Common myeloid progenitor, CD34-positive (primary cell): ENCODE data around the gene TMEM117.

ENCODE experiments used
- CTCF ChIA-PET: fragments of 350-600 bp; sonication (Branson Sonifier 250); formaldehyde crosslinking; loops from one replicate; lab custom pipeline; 2021; ENCODE audit warnings: antibody characterized with exemption; lab: Charles Lee
- POLR2A ChIA-PET: fragments of 350-600 bp; sonication (Branson Sonifier 250); formaldehyde crosslinking; loops from one replicate; lab custom pipeline; 2021; ENCODE audit warnings: antibody characterized with exemption; lab: Charles Lee
- DNase-seq, 3 donors: peaks; one replicate each; pipeline versions ENCODE4 v3.0.0 to v3.0.0-alpha.2; 2013
- H3K27ac ChIP-seq, 2 experiments: 1 replicate in 1 of 2; 2 replicates in 1 of 2; pipeline ENCODE4 v1.7.0; 2013; ENCODE audit warnings: inconsistent platforms in 2 of 2, low read length in 2 of 2, mild to moderate bottlenecking in 2 of 2, low read depth in 1 of 2, moderate library complexity in 1 of 2; ENCODE audit not compliant: severe bottlenecking in 2 of 2, insufficient read depth in 1 of 2, poor library complexity in 1 of 2
- H3K27me3 ChIP-seq, 5 experiments: replicated peaks in 2 of 5; 1 replicate in 3 of 5; 2 replicates in 2 of 5; pipeline versions ENCODE4 v1.6.1 to v1.7.0; 2013; ENCODE audit warnings: low read length in 4 of 5, mild to moderate bottlenecking in 2 of 5, moderate library complexity in 2 of 5, inconsistent platforms in 1 of 5; ENCODE audit not compliant: insufficient read depth in 5 of 5, control insufficient read depth in 4 of 5
- H3K36me3 ChIP-seq, 4 experiments: 1 replicate in 2 of 4; 2 replicates in 2 of 4; pipeline versions ENCODE4 v1.6.1 to v1.7.0; 2013; ENCODE audit warnings: low read length in 3 of 4, control low read depth in 1 of 4, mild to moderate bottlenecking in 1 of 4; ENCODE audit not compliant: control insufficient read depth in 4 of 4, insufficient read depth in 4 of 4
- H3K4me1 ChIP-seq, 4 experiments: 1 replicate in 3 of 4; 2 replicates in 1 of 4; pipeline versions ENCODE4 v1.6.1 to v1.7.1; 2013; ENCODE audit warnings: low read length in 3 of 4, mild to moderate bottlenecking in 3 of 4, control low read depth in 1 of 4, inconsistent platforms in 1 of 4, moderate library complexity in 1 of 4; ENCODE audit not compliant: control insufficient read depth in 4 of 4, insufficient read depth in 4 of 4; ENCODE audit errors: control extremely low read depth in 1 of 4
- H3K4me3 ChIP-seq, 7 experiments: 1 replicate in 4 of 7; 2 replicates in 3 of 7; pipeline versions ENCODE4 v1.5.1 to v1.7.0; 2013; ENCODE audit warnings: mild to moderate bottlenecking in 7 of 7, low read length in 6 of 7, moderate library complexity in 6 of 7, inconsistent platforms in 2 of 7, low read depth in 2 of 7, control low read depth in 1 of 7; ENCODE audit not compliant: insufficient read depth in 4 of 7, control insufficient read depth in 1 of 7; ENCODE audit errors: extremely low read depth in 1 of 7
- H3K9me3 ChIP-seq, 5 experiments: 1 replicate in 4 of 5; 2 replicates in 1 of 5; pipeline versions ENCODE4 v1.6.1 to v1.7.1; 2013; ENCODE audit warnings: low read length in 4 of 5, mild to moderate bottlenecking in 2 of 5, inconsistent platforms in 1 of 5, low read depth in 1 of 5, moderate library complexity in 1 of 5; ENCODE audit not compliant: control insufficient read depth in 4 of 5, insufficient read depth in 2 of 5; ENCODE audit errors: control extremely low read depth in 1 of 5
- WGBS: methylation state at CpG from one replicate; pipeline ENCODE4 v1.1.5; 2013; ENCODE audit not compliant: insufficient coverage; 5-methylcytosine and 5-hydroxymethylcytosine counted together

TMEM117 gene

GRCh38 chr12:44059476-44059875, 223.6 kb downstream of the TMEM117 start:
- Histone ChIP-seq H3K4me1 (no peaks in the 10 kb centered on the region), H3K36me3 (no peaks in the 10 kb centered on the region), H3K9me3 (no peaks in the 10 kb centered on the region), H3K4me3 (no peak overlapping the region), H3K27me3 (no peaks in the 10 kb centered on the region), H3K27ac (no peak overlapping the region)
- ChIA-PET POLR2A (no interaction called here), CTCF (no interaction called here)
- DNase-seq: no peak

DNA sequence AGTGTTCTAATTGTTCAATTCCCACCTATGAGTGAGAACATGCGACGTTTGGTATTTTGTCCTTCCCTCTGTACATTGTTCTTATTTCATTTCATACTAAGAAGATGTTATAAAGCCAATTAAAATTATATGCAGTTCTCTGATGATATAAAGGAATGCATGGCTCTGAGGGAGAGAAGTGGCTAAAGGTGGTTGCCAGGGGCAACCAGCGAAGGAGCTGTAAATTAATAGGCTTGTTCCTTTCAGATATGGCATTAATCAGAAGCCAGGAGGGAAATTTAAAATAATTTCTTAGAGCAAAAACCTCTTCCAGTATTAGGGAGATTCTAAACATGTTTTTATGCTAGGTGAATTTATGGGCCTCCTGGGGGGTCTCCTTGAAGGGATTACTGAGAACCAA, 227.8 kb downstream of the TMEM117 start:
- no peaks in the 10 kb centered on the region for H3K4me1 ChIP-seq
- H3K36me3 ChIP-seq: no peaks in the 10 kb centered on the region
- POLR2A ChIA-PET: no interaction called here
- 100% methylated on average over 1 of the region's 3 CpGs for WGBS
- CTCF ChIA-PET: no interaction called here
- H3K27ac ChIP-seq: no peak overlapping the region
- no peak overlapping the region for H3K4me3 ChIP-seq
- no peak for DNase-seq
- H3K9me3 ChIP-seq: no peaks in the 10 kb centered on the region
- H3K27me3 ChIP-seq: no peaks in the 10 kb centered on the region

GRCh38 chr12:44076871-44077270, 241.0 kb downstream of the TMEM117 start:
- Histone ChIP-seq H3K27ac (no peak overlapping the region), H3K9me3 (no peaks in the 10 kb centered on the region), H3K4me3 (no peak overlapping the region), H3K27me3 (no peaks in the 10 kb centered on the region), H3K36me3 (no peaks in the 10 kb centered on the region), H3K4me1 (no peaks in the 10 kb centered on the region)
- CTCF ChIA-PET: no interaction called here
- DNase-seq: no peak
- WGBS: 73% methylated on average over 2 of the region's 2 CpGs
- POLR2A ChIA-PET: no interaction called here

DNA sequence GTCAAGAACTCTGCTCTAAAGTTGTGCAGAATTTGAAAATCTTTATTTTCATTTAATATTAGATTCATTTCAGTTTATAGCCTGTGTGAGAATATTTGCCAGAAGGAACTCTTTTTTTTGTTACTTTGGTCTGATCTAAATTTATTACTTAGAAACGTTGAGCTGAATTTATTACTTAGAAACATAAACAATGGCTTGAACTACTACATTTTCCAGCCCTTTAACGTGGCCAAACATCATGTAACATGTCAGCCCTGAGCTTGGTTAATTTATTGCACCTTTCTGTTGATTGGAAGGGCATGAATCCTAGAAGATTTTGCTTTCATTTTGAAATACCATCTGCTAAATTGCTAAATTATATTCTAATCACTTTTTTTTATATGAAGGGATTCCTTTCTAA, 241.4 kb downstream of the TMEM117 start:
- no peaks in the 10 kb centered on the region for H3K9me3 ChIP-seq
- ChIA-PET CTCF (no interaction called here), POLR2A (no interaction called here)
- no peaks in the 10 kb centered on the region for H3K36me3 ChIP-seq
- peak in 1 of 3 donors; percentile 0 for DNase-seq
- H3K4me1 ChIP-seq: no peaks in the 10 kb centered on the region
- no peak overlapping the region for H3K27ac ChIP-seq
- no peaks in the 10 kb centered on the region for H3K27me3 ChIP-seq
- no peak overlapping the region for H3K4me3 ChIP-seq
- no CpG with 5 or more reads among the region's 2 CpGs for WGBS

DNA sequence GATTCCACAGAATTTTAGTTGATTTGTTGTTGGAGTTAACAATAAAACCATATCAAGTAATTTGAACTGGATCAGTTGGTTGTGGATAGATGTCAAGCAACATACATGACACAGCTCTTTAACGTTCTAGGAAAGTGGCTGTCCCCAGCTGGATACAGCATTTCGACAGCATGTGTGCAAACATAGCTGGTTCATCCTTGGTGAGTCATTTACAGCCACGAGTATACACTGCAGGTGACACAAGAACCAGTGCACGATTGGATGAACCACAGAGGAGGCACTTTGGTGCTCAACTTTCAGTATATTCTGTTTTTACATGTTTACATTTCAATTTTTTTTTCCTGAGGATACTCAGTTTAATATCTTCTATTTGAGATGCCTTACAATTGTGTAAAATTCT, 242.4 kb downstream of the TMEM117 start:
- Histone ChIP-seq H3K9me3 (no peaks in the 10 kb centered on the region), H3K36me3 (no peaks in the 10 kb centered on the region), H3K4me3 (no peak overlapping the region), H3K27ac (no peak overlapping the region), H3K27me3 (no peaks in the 10 kb centered on the region), H3K4me1 (no peaks in the 10 kb centered on the region)
- POLR2A ChIA-PET: no interaction called here
- CTCF ChIA-PET: no interaction called here
- DNase-seq: peak in 1 of 3 donors; percentile 0
- WGBS: 100% methylated on average over 4 of the region's 4 CpGs

DNA sequence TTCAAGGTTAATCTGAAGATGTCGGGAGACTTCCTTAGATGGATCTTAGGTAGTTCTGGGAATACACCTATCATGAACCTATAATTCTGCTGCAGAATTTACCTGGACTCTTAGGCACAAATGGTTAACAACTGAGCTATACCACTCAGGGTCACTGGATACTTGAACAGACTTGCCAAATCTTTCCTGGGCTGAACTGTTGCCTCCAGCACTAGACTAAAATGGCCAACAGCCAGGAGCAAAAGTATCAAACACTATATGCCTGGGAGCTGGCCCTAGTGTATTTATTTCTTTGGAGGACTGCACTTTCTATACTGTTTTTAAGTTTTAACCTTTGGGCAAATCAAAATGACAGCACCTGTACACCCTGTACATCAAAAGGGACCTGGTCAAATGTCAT, 252.8 kb downstream of the TMEM117 start:
- no peaks in the 10 kb centered on the region for H3K27me3 ChIP-seq
- ChIA-PET CTCF (no interaction called here), POLR2A (no interaction called here)
- H3K36me3 ChIP-seq: no peaks in the 10 kb centered on the region
- H3K27ac ChIP-seq: no peak overlapping the region
- DNase-seq: no peak
- H3K4me1 ChIP-seq: no peaks in the 10 kb centered on the region
- 100% methylated on average over 1 of the region's 1 CpG for WGBS
- H3K4me3 ChIP-seq: no peak overlapping the region
- H3K9me3 ChIP-seq: no peaks in the 10 kb centered on the region

GRCh38 chr12:44091948-44092606, 256.2 kb downstream of the TMEM117 start:
- ChIA-PET POLR2A (no interaction called here), CTCF (interaction anchor here (0.5 kb wide), 1 partner anchor 59 kb away, joined by 3 read pairs; no protein-coding TSS in a partner anchor)
- no peak overlapping the region for H3K4me3 ChIP-seq
- H3K9me3 ChIP-seq: peaks cover 0 to 2% (median 0%) of the 10 kb centered on the region in 5 experiments
- no peak overlapping the region for H3K27ac ChIP-seq
- no CpG with 5 or more reads among the region's 3 CpGs for WGBS
- DNase-seq: no peak
- H3K27me3 ChIP-seq: no peaks in the 10 kb centered on the region
- no peaks in the 10 kb centered on the region for H3K4me1 ChIP-seq
- H3K36me3 ChIP-seq: no peaks in the 10 kb centered on the region
